HG03460 (cell line): Measurements from ENCODE around the gene PKN3.
"Not testable (repeated sequence)": the region's sequence is repeated elsewhere in the genome, so short reads cannot be mapped to it uniquely, and the experiment has no call there.

ENCODE experiments used
- ATAC-seq: cut with Tn5 transposase; IDR thresholded peaks from one replicate; pipeline ENCODE4 v1.9.1; 2021; ENCODE audit not compliant: unreplicated experiment

The PKN3 gene

DNA sequence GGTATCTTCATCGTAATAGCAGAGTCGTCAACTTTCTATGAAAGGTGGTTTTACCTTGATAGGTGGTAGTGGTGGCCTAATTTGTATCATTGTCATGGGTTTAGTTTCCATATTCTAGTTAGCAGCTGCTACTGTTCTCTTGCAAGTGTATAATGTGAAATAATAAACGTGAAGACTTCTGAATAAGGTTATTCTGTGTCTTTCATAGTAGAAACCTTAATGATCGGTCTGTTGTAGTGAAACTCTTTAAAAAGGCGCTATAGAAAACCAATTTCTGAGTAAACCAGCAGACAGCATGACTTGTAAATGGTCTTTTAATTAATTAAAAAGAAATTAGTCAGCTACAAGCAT is 11.6 kb upstream of the PKN3 start:
- ATAC-seq: no peak

DNA sequence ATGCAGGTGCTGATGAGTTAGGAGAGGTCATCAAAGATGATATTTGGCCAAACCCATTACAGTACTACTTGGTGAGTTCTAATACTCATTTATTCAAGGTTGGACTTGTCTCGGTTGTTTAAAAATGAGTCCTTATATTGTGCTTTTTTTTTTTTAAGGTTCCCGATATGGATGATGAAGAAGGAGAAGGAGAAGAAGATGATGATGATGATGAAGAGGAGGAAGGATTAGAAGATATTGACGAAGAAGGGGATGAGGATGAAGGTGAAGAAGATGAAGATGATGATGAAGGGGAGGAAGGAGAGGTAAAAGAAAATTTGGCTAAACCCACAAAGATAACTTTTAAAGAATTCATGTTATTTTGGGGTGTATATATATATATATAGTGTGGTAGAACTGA is 8.6 kb upstream of the PKN3 start:
- not testable (repeated sequence) for ATAC-seq

DNA sequence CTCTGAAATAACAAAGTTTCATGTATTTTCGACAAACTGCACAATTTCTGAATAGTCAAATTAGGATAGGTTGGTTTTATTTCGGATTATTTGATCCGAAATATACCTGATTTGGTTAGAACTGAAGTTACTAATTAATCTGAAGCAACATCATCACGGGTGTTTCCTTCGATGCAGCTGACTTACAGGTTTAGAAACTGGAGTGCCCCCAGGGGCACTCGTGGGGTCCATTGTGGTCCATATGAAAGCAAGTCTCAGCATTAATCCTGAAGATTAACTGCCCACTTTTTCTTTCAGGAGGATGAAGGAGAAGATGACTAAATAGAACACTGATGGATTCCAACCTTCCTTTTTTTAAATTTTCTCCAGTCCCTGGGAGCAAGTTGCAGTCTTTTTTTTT is 8.0 kb upstream of the PKN3 start:
- ATAC-seq: no peak

DNA sequence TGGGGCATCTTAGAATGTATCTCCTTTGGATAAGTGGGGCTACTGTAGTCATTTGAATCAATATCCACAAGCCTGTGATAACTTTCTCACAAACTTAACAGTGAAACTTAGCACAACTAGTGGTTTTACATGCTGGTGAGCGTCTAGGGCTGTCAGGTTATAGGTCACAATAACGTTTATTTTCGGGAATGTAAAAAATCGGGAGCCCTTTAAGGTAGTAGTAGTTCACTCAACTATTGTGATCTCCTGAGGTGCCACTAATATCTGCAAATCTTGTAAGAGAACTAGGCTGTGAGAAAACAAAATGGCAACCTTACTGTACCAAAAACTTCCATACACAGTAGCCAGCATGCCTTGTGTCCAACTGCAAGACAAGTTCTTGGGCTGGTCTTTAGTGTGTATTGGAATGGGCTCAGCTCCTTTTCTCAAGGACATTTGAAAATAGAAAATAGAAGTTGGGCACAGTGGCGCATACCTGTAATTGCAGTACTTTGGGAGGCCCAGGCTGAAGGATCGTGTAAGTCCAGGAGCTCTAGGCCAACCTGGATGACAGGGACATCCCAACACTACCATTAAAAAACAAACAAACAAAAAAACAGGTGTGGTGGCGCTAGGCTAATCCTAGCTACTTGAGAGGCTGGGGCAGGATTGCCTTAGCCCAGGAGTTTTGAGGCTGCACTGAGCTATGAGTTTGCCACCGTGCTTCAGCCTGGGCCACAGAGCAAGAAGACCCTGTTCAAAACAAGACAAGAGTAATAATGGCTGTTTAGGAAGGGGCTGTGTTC is 5.2 kb upstream of the PKN3 start:
- ATAC-seq: no peak

DNA sequence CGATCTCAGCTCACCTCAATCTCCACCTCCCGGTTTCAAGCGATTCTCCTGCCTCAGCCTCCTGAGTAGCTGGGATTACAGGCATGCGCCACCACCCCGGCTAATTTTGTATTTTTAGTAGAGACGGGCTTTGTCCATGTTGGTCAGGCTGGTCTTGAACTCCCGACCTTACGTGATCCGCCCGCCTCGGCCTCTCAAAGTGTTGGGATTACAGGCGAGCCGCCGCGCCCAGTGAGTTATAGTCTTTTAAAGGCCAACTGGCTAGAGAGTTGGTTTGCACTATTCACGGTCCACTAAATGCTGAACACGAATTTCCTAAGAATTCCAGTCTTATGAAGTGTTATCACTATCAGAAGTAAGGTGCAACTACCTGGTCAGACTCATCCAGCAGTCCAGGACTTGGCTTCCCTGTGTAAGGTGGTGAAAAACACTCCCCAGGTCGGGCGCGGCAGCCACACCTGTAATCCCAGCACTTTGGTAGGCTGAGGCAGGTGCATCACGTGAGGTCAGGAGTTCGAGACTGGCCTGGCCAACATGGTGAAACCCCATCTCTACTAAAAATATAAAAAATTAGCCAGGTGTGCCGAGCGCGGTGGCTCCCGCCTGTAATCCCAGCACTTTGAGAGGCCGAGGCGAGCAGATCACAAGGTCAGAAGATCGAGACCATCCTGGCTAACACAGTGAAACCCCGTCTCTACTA is 3.1 kb upstream of the PKN3 start:
- ATAC-seq: not testable (repeated sequence)

DNA sequence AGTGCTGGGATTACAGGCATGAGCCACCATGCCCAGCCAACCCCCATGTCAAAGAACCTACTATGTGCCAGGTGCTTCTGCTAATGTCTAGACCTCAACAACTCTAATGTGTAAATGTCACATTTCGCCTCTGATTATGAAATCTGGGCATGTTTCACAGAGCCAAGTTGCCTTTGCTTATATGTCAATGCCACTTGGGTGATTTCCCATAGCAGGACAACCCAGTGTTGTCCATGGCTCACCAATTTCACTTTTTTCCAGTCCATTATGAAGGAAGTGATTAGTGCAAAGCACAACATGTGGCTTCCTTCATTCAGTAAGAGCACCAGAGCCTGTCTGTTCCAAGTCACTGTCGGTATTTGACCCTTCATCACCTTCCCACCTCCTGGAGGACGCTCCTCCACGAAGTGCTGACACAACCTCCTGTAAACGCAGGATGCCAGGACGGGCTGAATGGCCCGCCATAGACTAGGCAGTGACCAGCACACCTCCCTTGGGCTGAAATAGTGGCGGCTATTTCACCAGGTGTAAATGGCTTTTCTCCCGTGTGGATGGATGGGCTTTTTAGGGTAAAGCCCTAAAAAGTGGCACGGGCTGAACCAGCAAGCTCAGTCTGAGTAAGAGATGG is 962 bp upstream of the PKN3 start:
- ATAC-seq: no peak

DNA sequence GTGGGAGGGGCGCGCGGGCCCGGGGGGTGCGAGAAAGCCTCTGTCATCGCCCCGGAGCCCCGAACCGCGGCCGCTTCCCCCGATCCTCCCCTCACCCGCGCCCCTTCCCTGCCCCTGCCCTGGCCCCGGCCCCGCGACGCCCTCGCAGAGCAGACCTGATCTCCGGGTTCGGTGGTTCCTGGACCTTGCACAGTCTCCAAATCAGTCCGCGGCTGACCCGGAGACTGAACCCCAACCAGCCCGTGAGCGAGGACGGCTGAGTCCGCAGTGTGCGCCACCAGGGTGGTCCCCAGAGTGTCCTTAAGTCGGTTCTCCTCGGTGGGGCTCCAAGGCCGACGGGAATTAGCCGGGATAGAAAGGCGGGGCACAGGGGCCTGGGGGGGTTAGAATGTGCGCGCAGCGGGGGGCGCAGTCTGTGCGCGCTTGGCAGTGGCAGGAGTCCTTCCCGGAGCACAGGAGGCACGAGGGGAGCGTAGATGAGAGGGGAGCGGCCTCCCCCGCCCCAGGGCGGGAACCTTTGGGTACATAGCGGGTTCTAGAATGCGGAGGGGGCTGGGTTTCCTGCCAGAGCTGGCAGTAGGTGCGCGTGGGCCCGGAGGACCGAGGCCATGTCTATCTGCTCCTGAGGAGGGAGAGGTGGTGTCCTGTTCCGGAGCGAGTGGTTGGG is 779 bp downstream of the PKN3 start:
- no peak for ATAC-seq

DNA sequence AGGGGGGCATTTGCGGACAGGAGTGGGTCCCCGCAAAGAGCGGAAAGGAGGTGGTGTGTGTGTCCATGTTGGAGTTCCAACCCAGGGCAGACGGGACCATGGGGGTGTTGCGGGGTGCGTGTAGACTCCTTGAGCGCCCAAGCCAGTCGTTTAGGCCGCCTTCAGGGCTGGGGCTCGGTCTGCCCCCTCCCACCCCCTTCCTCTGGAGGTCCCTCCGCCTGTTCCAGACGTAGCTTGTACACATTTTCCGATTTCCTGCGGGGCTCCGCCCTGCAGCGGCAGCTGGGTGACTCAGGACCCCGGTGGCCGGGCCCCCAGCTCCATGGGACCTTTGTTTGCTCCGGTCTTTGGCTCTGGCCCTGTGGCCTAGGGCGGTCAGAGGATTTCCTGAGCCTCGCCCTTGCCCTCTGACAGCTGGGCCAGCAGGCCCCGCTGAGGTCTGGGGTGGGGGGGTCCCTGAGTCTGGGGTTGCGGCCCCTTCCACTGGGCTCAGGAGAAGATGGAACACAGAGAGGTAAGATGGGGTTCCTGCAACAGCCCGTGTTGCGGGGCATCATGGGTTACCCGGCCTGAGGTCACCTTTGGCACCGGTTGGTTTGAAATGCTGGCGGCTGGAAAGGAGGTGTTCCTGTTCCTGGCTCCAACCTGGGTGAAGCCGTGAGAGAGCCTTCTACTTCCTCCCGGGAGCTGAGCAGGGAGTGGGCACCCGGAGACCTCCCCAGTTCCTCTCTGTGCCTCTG is 1.5 kb downstream of the PKN3 start:
- no peak for ATAC-seq

DNA sequence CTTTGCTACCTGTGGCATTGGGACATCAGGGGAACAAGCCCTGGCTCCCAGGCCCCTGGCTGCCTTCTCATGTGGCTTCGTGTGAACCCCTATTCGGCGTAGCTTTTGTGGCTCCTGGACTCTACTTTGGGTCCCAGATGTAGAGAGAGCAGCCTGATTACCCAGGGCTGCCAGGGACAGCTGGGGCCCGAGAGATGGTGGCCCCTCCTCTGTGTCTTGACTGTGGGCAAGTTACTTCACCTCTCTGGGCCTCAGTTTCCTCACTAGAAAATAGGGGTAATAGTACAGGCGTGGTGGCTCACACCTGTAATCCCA is 2.0 kb downstream of the PKN3 start:
- no peak for ATAC-seq

DNA sequence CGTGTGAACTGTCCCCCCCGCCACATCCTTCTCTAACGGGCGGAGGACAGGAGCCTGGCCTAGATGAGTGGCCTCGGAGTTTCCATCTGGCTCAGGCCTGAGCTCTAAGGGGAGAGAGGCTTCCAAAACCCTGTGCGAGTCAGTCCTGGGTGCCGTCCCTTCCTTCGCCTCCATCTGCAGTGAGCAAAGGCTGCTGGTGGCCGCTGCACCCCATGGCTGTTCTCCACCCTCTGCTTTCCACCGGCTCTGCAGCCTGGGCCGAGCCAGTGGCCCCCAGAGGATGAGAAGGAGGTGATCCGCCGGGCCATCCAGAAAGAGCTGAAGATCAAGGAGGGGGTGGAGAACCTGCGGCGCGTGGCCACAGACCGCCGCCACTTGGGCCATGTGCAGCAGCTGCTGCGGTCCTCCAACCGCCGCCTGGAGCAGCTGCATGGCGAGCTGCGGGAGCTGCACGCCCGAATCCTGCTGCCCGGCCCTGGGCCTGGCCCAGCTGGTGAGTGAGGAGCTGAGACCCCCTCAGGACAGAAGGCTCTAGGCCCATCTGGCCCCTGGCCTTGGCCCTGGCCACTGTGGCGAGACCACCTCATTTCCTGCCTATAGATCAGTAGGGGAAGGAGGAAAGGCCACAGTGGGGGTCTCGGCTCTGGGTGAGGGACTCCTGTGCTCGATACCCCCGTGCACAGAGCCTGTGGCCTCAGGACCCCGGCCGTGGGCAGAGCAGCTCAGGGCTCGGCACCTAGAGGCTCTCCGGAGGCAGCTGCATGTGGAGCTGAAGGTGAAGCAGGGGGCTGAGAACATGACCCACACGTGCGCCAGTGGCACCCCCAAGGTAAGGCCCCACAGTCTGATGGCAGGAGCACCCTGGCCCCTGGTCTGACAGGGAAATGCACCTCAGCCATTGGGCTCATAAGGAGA is 3.0 kb downstream of the PKN3 start:
- no peak for ATAC-seq

DNA sequence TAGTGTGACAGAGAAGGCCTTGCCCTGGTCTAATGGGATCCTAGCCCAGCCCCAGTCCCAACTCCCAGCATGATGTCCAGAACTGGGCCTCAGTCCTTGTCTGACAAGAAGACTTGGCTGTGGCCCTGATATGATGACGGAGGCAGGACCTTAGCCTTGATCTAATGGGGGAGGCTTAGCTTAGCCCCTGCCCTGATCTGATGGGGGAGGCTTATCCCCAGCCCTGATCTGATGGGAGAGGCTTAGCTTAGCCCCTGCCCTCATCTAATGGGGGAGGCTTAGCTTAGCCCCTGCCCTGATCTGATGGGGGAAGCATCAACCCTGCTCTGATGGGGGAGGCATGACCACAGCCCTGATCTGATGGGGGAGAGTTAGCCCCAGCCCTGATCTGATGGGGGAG is 3.7 kb downstream of the PKN3 start:
- no peak for ATAC-seq

DNA sequence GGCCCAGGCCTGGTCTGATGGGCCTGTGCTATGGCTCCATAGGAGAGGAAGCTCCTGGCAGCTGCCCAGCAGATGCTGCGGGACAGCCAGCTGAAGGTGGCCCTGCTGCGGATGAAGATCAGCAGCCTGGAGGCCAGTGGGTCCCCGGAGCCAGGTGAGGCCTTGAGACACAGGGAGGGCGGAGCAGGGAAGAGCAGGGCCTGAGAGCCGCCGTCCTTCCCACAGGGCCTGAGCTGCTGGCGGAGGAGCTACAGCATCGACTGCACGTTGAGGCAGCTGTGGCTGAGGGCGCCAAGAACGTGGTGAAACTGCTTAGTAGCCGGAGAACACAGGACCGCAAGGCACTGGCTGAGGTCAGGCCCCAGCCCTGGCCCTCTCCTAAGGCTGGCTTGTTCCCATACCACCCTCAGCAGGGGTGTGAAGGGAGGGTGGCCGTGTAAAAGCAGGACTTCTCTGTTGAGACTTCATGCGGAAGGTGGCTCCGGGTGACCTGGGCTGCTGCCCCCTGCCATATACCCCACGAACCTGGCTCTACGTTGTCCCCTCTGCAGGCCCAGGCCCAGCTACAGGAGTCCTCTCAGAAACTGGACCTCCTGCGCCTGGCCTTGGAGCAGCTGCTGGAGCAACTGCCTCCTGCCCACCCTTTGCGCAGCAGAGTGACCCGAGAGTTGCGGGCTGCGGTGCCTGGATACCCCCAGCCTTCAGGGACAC is 4.5 kb downstream of the PKN3 start:
- no peak for ATAC-seq

DNA sequence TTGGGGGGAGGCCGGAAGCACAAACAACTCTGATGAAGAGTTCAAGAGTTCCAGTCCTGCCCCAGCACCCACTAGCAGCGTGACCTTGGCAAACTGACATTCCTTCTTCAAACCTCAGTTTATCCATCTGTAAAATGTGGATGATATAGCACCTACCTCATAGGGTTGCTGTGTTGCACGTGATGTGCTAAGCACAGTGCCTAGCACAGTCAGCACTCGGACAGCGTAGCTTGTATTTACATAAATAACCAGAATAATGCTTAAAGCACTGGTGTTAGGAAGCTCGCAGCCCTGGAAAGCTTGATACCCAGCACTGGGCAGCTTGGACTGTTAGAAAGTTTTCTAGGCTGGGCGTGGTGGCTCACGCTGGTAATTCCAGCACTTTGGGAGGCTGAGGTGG is 5.1 kb downstream of the PKN3 start:
- ATAC-seq: no peak

DNA sequence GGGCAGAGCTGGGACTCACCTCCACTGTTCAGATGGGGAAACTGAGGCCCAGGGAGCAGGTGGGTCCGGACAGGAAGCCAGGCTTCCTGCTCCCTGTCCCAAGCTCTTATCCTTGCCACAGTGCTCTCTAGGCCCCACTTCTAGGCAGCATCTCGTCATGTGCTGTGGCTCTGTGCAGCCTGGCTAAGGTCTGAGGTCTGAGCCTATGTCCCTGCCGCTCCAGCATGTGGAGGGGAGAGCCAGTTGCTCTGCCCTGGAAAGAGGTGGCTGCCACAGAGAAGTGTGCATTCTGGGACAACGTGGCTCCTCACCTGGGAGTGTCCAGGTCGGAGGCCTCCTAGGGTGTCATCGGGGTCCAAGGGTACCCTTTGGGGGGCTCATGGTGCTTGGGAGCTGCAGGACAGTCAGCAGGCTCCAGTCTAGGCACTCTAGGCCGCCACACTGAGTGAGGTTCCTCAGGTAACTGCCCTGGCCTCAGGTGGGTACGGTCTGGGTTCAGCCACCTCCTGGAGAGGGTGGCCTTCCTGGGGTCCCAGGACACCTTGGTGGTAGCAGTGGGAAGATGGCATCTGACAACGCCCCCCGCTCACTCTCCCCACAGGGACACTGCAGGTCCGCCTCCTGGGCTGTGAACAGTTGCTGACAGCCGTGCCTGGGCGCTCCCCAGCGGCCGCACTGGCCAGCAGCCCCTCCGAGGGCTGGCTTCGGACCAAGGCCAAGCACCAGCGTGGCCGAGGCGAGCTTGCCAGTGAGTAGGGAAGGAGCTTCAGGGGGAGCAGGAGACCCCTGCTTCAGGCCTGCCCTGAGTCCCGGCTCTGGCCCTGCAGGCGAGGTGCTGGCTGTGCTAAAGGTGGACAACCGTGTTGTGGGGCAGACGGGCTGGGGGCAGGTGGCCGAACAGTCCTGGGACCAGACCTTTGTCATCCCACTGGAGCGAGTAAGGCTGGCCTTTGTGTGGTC is 10.4 kb downstream of the PKN3 start:
- no peak for ATAC-seq

DNA sequence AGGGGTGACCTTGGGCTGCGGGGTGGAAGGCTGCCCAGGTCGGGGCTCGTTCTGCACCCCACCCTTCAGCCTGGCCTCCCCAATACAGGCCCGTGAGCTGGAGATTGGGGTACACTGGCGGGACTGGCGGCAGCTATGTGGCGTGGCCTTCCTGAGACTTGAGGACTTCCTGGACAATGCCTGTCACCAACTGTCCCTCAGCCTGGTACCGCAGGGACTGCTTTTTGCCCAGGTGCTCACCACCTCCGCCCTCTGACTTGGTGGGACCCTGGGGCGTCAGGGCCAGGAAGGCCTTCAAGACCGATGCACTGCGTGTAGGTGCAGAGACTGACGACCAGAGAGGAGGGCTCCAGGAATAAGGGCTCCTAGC is 11.1 kb downstream of the PKN3 start:
- ATAC-seq: no peak

DNA sequence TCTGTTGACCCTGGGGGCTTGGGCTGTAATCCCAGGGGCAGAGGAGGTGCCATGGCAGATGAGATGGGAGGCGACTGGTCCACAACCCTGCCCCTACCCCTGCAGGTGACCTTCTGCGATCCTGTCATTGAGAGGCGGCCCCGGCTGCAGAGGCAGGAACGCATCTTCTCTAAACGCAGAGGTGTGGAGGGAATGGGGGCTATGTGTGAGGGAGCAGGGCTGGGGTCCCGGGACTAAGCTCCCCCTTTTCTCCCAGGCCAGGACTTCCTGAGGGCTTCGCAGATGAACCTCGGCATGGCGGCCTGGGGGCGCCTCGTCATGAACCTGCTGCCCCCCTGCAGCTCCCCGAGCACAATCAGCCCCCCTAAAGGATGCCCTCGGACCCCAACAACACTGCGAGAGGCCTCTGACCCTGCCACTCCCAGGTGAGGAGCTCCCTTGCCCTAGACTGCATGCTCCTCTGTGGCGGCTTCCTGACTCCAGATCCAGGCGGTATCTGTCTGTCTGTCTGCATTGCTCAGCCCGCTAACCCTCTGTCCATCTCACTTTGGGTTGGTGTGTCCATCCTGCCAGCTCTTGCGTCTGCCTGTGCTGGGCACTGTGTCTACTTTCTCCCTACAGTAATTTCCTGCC is 11.8 kb downstream of the PKN3 start:
- ATAC-seq: no peak

DNA sequence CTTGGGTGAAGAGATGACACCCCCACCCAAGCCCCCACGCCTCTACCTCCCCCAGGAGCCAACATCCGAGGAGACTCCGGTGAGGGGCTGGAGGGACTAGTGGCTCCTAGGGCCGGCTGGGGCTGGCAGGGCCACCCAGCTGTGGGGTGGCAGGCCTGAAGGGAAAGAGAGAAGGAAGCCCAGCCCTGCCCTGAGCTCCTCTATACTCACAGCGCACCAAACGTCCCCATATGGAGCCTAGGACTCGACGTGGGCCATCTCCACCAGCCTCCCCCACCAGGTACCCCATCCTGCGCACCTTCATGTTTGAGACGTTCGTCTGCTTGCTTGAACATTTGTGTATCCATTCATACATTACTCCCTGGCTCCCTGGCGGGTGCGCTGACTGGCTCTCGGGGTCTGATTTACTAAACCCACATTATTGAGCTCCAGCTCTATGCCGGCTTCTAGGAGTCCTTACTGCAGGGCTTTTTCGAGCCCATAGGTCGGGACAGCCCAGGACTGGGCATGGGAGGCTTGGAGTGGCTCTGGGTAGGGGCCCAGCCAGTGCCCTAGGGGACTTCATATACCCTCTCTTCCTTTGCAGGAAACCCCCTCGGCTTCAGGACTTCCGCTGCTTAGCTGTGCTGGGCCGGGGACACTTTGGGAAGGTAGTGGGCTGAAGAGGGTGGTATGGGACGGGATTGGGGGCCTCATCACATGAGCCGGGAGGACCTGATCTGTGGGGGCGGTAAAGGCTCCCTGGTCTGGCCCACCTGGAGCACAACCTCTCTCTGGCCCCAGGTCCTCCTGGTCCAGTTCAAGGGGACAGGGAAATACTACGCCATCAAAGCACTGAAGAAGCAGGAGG is 12.5 kb downstream of the PKN3 start:
- no peak for ATAC-seq
